Jurkat, Clone E6-1 (cell line): ENCODE results near the gene TAAR8.
"Not testable (repeated sequence)": the region's sequence is repeated elsewhere in the genome, so short reads cannot be mapped to it uniquely, and the experiment has no call there.

Source experiments
- DNase-seq: peaks from one replicate; pipeline ENCODE4 v3.0.0-alpha.2; 2011; ENCODE audit warnings: low read depth, low spot score
- H3K4me3 ChIP-seq: 2 replicates; pipeline ENCODE4 v1.5.1; 2011; ENCODE audit warnings: mild to moderate bottlenecking, low read length, control low read depth, moderate library complexity

Gene TAAR8

GRCh38 chr6:132537145-132537544, 15.3 kb upstream of the TAAR8 start:
- DNase-seq: no peak
- no peak overlapping the region for H3K4me3 ChIP-seq

GRCh38 chr6:132537977-132538376, 14.5 kb upstream of the TAAR8 start, which contains the start of gene TAAR9:
TAAR9 (plus strand) TSS chr6:132538277; CDS start chr6:132538290, 13 bp downstream.
- H3K4me3 ChIP-seq: no peak within 1 kb of the TSS
- DNase-seq: no peak

GRCh38 chr6:132544826-132545225, 7.6 kb upstream of the TAAR8 start:
- no peak for DNase-seq
- no peak overlapping the region for H3K4me3 ChIP-seq

GRCh38 chr6:132548746-132549463, 3.6 kb upstream of the TAAR8 start:
- no peak for DNase-seq
- no peak overlapping the region for H3K4me3 ChIP-seq

DNA sequence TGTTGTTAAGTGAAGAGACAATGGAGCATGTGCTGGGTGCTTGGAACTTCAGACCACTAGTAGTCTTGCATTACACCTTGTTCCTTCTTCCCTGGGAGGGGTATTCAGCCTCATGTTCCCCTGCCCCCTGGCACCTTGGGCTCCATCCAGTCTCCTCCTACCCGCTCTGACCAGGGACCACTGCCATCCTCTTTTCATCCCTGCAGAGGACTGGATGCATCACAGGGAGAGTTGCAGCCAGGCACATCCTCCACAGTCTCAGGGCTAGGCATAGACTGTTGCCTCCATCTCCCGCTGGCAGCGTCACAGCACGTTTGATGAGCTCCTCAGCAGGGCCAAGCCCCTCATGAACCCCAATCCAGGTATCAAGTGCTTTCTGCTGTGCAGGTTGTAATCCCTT, 1.3 kb upstream of the TAAR8 start:
- DNase-seq: no peak
- no peak overlapping the region for H3K4me3 ChIP-seq

- H3K4me3 ChIP-seq, DNase-seq: not testable (repeated sequence)
Measured at GRCh38 chr6:132560087-132560486, 7.6 kb downstream of the TAAR8 start.

DNA sequence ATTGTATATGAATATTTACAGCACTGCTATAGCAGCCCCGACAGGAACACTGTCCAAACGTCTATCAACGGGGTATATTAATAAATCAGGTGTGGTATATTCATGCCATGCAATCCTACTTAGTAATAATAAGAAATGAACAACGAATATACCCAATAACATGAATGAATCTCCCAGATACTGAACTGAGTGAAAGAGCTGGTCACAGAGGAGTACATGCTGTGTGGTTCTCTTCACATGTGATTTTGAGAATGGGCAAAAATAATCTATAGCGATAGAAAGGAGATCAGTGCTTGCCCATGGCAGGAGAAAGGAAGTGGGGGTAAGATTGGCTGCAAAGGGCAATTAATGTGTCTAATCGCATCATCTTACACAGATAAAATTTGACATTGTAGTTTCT, 13.9 kb downstream of the TAAR8 start:
- no peak overlapping the region for H3K4me3 ChIP-seq
- DNase-seq: no peak

GRCh38 chr6:132567566-132567965, 15.1 kb downstream of the TAAR8 start:
- DNase-seq: no peak

DNA sequence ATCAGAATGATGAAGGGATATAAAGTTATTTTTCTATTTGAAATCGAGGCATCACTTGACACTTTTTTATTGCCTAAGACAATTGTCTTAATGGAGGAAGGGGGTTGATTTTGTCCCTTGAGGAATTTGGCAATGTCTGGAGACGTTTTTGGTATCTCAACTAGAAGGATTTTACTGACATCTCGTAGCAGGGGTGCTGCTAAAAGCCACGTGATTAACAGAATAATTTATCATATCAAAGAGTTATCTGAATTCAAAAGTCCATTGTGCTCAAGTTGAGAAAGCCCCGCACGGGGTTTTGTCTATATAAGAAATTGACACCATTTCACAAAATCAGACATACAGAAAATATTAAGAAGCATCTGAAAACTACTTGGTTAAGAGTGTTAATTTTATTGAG, 16.1 kb downstream of the TAAR8 start:
- no peak overlapping the region for H3K4me3 ChIP-seq
- no peak for DNase-seq

More at GRCh38 chr6:132567566-132567965, 15.1 kb downstream of the TAAR8 start:
- H3K4me3 ChIP-seq: no peak overlapping the region

GRCh38 chr6:132569170-132569569, 16.7 kb downstream of the TAAR8 start:
- H3K4me3 ChIP-seq: no peak overlapping the region

DNA sequence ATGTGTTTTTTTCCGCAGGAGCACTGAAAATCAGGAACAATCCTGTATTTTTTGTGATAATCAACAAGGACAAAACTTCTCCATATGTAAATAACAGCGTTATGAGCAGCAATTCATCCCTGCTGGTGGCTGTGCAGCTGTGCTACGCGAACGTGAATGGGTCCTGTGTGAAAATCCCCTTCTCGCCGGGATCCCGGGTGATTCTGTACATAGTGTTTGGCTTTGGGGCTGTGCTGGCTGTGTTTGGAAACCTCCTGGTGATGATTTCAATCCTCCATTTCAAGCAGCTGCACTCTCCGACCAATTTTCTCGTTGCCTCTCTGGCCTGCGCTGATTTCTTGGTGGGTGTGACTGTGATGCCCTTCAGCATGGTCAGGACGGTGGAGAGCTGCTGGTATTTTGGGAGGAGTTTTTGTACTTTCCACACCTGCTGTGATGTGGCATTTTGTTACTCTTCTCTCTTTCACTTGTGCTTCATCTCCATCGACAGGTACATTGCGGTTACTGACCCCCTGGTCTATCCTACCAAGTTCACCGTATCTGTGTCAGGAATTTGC, 17.8 kb downstream of the TAAR8 start, which contains the start of gene TAAR6:
TAAR6 (plus strand) TSS at position 102 of the 557 bp plus-strand sequence; CDS start at position 102, 0 bp downstream.
- H3K4me3 ChIP-seq: no peak within 1 kb of the TSS
- DNase-seq: no peak

More at GRCh38 chr6:132569170-132569569, 16.7 kb downstream of the TAAR8 start:
- DNase-seq: no peak

DNA sequence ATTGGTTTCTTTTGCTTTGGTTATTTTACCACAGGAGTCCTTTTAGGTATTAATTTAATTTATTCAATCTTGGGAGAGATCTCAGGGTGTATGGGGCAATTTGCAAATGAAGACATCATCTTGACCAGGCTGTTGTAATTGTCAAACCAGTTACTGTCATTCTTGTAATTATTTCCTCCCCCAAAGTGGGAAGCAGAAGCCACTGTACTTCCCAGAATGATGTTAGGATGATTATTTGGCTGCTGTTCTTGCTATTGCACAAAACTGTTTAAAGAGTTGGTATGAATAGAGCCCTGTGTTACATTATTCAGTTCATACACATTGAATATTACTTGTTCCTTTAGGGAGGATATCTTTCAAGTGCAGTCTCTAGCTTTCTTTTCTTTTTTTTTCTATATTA, 19.3 kb downstream of the TAAR8 start:
- no peak overlapping the region for H3K4me3 ChIP-seq
- no peak for DNase-seq

GRCh38 chr6:132584698-132585097, 32.2 kb downstream of the TAAR8 start:
- H3K4me3 ChIP-seq: no peak overlapping the region
- DNase-seq: no peak

- H3K4me3 ChIP-seq: no peak overlapping the region
- DNase-seq: no peak
Measured at GRCh38 chr6:132587424-132587823, 35.0 kb downstream of the TAAR8 start.

- no peak within 1 kb of the TSS for H3K4me3 ChIP-seq
- DNase-seq: no peak
Measured at GRCh38 chr6:132589454-132589853, 37.0 kb downstream of the TAAR8 start, which contains the start of gene TAAR5. TAAR5 (minus strand) TSS chr6:132589741; CDS start chr6:132589686, 55 bp downstream.

- no peak for DNase-seq
- no peak overlapping the region for H3K4me3 ChIP-seq
Measured at GRCh38 chr6:132590362-132590761, 37.9 kb downstream of the TAAR8 start.

DNA sequence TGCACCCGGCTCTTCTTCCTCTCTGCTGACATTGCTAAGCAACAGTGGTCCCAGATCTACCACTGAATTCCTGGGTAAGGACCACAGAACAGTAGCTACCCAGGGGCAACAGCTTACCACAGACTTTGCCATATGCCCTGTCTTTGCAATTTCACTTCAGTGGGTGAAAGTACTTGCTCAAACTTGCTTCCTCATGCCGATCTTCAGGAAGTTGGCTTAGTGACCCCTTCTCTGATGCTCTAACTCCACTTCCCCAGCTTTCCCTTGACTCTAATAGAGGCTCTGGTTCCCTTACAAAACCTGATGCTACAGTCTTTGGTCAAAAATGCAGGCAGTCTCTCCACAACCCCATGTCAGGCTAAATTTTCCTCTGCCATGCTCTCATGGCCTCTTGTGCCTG, 40.4 kb downstream of the TAAR8 start:
- no peak for DNase-seq

DNA sequence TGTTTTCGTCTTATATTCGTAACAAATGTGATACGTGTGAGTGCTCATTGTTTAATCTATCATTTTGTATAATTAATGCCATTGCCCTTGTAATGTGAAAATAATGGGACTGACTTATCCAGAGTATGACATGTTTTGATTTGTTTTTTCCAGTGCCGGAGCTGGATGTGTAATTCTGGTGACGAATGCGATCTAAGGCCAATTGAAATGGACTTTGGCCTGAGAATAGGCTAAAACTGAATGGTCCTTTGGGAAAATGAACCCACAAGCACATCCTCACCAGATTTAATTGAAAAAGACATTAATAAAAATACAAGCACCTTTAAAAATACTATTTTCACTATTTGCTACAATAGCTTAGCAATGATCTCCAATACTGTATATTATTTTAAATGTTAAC, 43.7 kb downstream of the TAAR8 start:
- DNase-seq: no peak
- no peak overlapping the region for H3K4me3 ChIP-seq

More for the DNA sequence above, 40.4 kb downstream of the TAAR8 start:
- no peak overlapping the region for H3K4me3 ChIP-seq

- H3K4me3 ChIP-seq: no peak overlapping the region
- peak; percentile 4 for DNase-seq
Measured at GRCh38 chr6:132598473-132598872, 46.0 kb downstream of the TAAR8 start.

GRCh38 chr6:132600900-132601299, 48.4 kb downstream of the TAAR8 start:
- DNase-seq, H3K4me3 ChIP-seq: not testable (repeated sequence)
